ENCODE measurements around the gene UNC13D. TPM values are rescaled to one million over a fixed set of nuclear protein-coding genes. Genes with fewer than 3 reads are reported as not detected.
"Not testable (repeated sequence)": the region's sequence is repeated elsewhere in the genome, so short reads cannot be mapped to it uniquely, and the experiment has no call there.

Gene UNC13D
- total RNA-seq, result 8.5 TPM

- no peak for DNase-seq
These were observed at the start of gene UNC13D for GRCh38 chr17:75843577-75844529. TSS of gene UNC13D (minus strand) at chr17:75844404. CDS start at chr17:75844337, 67 bp downstream.

GRCh38 chr17:75893305-75894048 is 49.3 kb upstream of the UNC13D start:
- DNase-seq, result no peak

- DNase-seq, result no peak
These were observed 48.5 kb upstream of the UNC13D start for GRCh38 chr17:75892556-75893224.

GRCh38 chr17:75891605-75892555 is 47.7 kb upstream of the UNC13D start:
- no peak for DNase-seq

- DNase-seq, result no peak
These were observed 46.9 kb upstream of the UNC13D start for GRCh38 chr17:75891022-75891604.

GRCh38 chr17:75889454-75889853 is 45.2 kb upstream of the UNC13D start:
- no peak for DNase-seq

- DNase-seq, result no peak
These were observed 44.3 kb upstream of the UNC13D start for GRCh38 chr17:75888484-75888883.

GRCh38 chr17:75885860-75886259 is 41.7 kb upstream of the UNC13D start:
- DNase-seq, result not testable (repeated sequence)

- no peak for DNase-seq
These were observed 41.2 kb upstream of the UNC13D start for GRCh38 chr17:75885431-75885830.

- DNase-seq, result no peak
These were observed 37.7 kb upstream of the UNC13D start for GRCh38 chr17:75881678-75882454.

GRCh38 chr17:75880266-75880665 is 36.1 kb upstream of the UNC13D start:
- DNase-seq, result no peak

- DNase-seq, result no peak
These were observed 34.2 kb upstream of the UNC13D start, which contains the start of gene TRIM47 for GRCh38 chr17:75878174-75878998. TSS of gene TRIM47 (minus strand) at chr17:75878581. CDS start at chr17:75878548, 33 bp downstream.

- no peak for DNase-seq
These were observed 33.6 kb upstream of the UNC13D start for GRCh38 chr17:75877752-75878173.

- DNase-seq, result peak; percentile 84
These were observed 32.9 kb upstream of the UNC13D start for GRCh38 chr17:75876938-75877751.

GRCh38 chr17:75876190-75876937 is 32.2 kb upstream of the UNC13D start:
- DNase-seq, result no peak

GRCh38 chr17:75875940-75876189 is 31.7 kb upstream of the UNC13D start:
- DNase-seq, result no peak

GRCh38 chr17:75875182-75875939 is 31.2 kb upstream of the UNC13D start:
- no peak for DNase-seq

All from skin of body (tissue), 2 donors.